IPS-18a (cell line): ENCODE data around the gene SLC35E2B.
A peak's percentile ranks its signal among the peaks of the same experiment; 100 is the strongest.

ENCODE experiments used
- H3K27ac ChIP-seq: one replicate; pipeline ENCODE4 v1.5.1; 2013; ENCODE audit warnings: low read length
- H3K27me3 ChIP-seq: one replicate; pipeline ENCODE4 v1.6.1; 2013; ENCODE audit warnings: mild to moderate bottlenecking, low read length; ENCODE audit not compliant: control insufficient read depth, insufficient read depth
- H3K36me3 ChIP-seq: one replicate; pipeline ENCODE4 v1.6.1; 2013; ENCODE audit warnings: low read depth, low read length; ENCODE audit not compliant: control insufficient read depth
- H3K4me1 ChIP-seq: one replicate; pipeline ENCODE4 v1.6.1; 2013; ENCODE audit warnings: low read depth, low read length; ENCODE audit not compliant: control insufficient read depth
- H3K4me3 ChIP-seq: one replicate; pipeline ENCODE4 v1.5.1; 2013; ENCODE audit warnings: low read length
- H3K9ac ChIP-seq: one replicate; pipeline ENCODE4 v1.6.1; 2013; ENCODE audit warnings: mild to moderate bottlenecking, low read length, moderate library complexity
- H3K9me3 ChIP-seq: one replicate; pipeline ENCODE4 v1.6.1; 2013; ENCODE audit warnings: low read depth, low read length; ENCODE audit not compliant: control insufficient read depth

SLC35E2B gene

DNA sequence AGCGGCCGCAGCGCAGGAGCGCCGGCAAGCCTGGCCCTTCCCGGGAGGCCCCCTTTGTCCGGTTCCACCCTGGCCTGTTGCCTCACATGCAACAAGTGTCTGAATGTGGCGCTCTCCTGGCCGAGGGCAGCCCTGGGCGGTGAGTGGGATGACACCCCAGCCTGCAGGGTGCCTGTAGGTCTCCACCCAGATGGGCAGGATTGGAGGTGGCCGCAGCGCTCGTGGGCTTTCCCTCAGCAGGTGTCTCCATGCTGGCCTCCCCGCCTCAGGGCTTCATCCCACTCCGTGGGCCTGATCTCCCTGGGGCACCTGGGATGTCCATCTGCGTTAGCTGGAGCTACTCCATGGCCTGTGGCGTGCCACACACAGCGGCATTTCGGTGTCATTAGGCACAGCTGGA is 75.8 kb downstream of the SLC35E2B start:
- no peak overlapping the region for H3K27ac ChIP-seq
- no peaks in the 10 kb centered on the region for H3K27me3 ChIP-seq
- no peaks in the 10 kb centered on the region for H3K9me3 ChIP-seq
- H3K9ac ChIP-seq, result no peak overlapping the region
- H3K4me3 ChIP-seq, result peak overlapping the region; percentile 87
- peaks cover 4% of the 10 kb centered on the region for H3K4me1 ChIP-seq
- H3K36me3 ChIP-seq, result no peaks in the 10 kb centered on the region

DNA sequence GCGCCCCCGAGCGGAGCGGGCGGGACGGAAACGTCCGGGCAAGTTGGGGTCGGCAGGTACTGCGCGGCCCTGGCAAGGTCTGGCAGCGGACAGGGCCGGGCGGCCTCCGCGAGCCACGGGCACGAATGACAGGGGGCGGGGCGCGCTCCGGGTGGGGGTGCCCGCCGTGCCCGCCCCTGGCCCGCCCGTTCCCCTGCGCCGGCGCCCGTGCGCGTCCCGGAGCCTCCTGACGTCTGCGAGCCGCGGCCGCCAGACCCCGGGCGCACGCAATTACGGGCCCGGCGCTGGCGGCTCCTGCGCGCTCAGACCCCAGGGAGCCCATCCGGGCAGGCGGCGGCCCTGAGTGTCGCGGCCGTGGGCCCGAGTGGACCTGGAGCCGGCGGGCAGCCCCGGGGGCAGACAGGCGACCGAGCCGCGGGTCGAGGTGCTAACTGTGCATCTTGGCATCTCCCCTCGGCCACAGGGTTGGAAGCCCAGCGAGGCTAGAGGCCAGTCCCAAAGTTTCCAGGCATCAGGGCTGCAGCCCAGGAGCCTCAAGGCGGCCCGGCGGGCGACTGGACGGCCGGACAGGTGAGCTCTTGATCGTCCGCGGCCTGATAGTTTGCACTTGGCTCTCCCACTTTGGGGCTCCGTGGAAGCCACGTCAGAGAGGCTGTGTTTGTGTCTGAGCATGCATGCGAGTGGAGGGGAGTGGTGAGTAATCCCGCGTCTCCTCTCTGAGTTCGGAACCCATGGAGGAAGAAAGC is 76.4 kb downstream of the SLC35E2B start:
- H3K27ac ChIP-seq, result no peak overlapping the region
- no peaks in the 10 kb centered on the region for H3K9me3 ChIP-seq
- peak overlapping the region; percentile 94 for H3K9ac ChIP-seq
- H3K4me1 ChIP-seq, result peaks cover 4% of the 10 kb centered on the region
- no peaks in the 10 kb centered on the region for H3K36me3 ChIP-seq
- peak overlapping the region; percentile 87 for H3K4me3 ChIP-seq
- no peaks in the 10 kb centered on the region for H3K27me3 ChIP-seq

DNA sequence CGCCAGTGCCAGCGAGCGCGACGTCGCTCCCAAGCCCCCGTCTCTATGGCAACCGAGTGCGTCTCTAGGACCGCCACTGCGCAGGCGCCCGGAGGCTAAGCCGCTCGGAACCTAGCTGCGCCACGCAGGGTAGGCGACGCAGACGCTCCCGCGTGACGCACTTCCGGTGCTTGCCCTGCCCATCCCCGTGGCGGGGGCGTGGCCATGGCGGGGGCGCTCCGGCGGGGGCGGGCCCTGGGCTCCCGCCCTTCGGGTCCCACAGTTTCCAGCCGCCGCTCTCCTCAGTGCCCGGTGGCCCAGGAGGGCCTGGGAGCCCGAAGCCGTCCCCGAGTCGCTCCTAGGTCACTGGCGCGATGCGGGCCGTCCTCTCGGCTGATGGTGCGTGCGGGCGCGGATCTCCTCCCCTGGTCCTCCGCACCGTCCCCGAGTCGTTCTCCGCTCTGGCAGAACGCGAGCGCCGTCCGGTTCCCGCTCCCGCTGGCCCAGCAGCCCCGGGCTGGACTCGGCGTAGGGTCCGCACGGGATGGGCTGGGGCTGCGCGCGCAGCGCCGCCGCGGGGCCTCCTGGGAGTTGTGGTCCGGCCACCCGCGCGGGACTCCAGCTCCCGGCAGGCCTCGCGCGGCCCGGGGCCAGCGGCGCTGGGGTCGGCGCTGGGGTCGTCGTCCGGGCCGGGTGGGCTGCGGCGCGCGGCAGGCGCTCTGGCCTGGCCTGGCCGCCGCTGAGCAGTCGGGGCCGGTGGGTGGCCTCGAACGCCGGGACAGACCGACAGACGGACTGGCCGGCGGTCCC is 77.1 kb downstream of the SLC35E2B start, which contains the start of gene MIB2:
Gene MIB2 (plus strand): TSS at position 245 of the 789 bp plus-strand sequence. CDS start 7,953 bp downstream, outside the sequence.
- Histone ChIP-seq H3K4me3 (peak within 1 kb of the TSS; percentile 87), H3K4me1 (peaks cover 4% of the 10 kb centered on the region), H3K27ac (peak within 1 kb of the TSS; percentile 85), H3K9me3 (no peaks in the 10 kb centered on the region), H3K27me3 (no peaks in the 10 kb centered on the region), H3K9ac (peak within 1 kb of the TSS; percentile 94), H3K36me3 (no peaks in the 10 kb centered on the region)

DNA sequence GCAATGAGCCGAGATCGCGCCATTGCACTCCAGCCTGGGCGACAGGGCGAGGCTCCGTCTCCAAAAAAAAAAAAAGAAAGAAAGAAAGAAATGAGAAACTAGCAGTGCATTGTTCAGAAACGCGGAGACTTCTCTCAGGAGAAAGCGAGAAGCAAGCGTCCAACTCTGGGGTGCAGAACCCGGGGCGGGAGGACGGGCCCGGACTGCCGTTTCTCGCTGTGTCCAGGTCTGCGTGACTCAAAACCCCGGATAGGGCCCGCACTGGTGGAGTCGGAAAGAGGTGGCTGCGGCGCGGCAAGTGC is 77.7 kb downstream of the SLC35E2B start:
- Histone ChIP-seq H3K4me1 (peaks cover 4% of the 10 kb centered on the region), H3K4me3 (peak overlapping the region; percentile 87), H3K9me3 (no peaks in the 10 kb centered on the region), H3K27me3 (no peaks in the 10 kb centered on the region), H3K27ac (no peak overlapping the region), H3K36me3 (no peaks in the 10 kb centered on the region), H3K9ac (peak overlapping the region; percentile 94)

- Histone ChIP-seq H3K4me3 (peak overlapping the region; percentile 87), H3K9me3 (no peaks in the 10 kb centered on the region), H3K4me1 (peaks cover 4% of the 10 kb centered on the region), H3K27ac (no peak overlapping the region), H3K9ac (peak overlapping the region; percentile 94), H3K27me3 (no peaks in the 10 kb centered on the region), H3K36me3 (no peaks in the 10 kb centered on the region)
Observed at GRCh38 chr1:1614204-1614953, 78.2 kb downstream of the SLC35E2B start.

DNA sequence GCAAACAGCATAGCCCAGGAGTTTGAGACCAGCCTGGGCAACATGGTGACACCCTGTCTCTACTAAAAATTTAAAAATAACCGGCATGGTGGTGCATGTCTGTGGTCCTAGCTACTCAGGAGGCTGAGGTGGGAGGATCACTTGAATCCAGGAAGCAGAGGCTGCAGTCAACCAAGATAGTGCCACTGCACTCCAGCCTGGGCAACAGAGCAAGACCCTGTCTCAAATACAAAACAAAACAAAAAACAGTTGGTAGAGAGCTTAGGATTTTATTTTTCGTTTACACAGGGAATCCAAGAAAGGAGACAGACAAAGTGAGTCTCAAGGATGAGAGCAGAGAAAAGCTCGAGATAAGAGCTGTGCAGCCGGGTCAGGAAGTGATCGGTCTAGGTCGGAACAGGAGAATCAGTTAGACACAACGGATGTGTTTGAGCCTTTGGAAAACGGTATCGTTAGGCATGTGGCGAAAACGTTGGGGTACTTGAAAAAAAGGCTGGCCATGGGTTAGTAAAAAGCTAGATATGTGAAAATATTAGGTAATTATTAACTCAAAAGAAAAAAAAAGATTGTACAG is 79.0 kb downstream of the SLC35E2B start:
- Histone ChIP-seq H3K9me3 (no peaks in the 10 kb centered on the region), H3K27me3 (no peaks in the 10 kb centered on the region), H3K4me1 (peaks cover 4% of the 10 kb centered on the region), H3K9ac (no peak overlapping the region), H3K27ac (no peak overlapping the region), H3K36me3 (no peaks in the 10 kb centered on the region), H3K4me3 (no peak overlapping the region)

DNA sequence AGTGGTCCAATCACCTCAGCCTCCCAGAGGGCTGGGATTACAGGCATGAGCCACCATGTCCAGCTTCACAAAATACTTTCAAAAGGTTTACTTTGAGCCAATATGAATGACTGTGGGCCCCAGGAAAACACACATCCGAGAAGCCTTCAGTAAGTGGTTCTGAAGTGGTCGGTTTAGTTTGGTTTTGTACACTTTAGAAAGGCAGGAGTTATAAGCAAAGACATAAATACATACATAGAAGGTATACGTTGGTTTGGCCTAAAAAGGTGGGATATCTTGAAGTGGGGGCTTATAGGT is 80.5 kb downstream of the SLC35E2B start:
- no peak overlapping the region for H3K4me3 ChIP-seq
- peaks cover 4% of the 10 kb centered on the region for H3K4me1 ChIP-seq
- no peaks in the 10 kb centered on the region for H3K27me3 ChIP-seq
- no peaks in the 10 kb centered on the region for H3K9me3 ChIP-seq
- no peak overlapping the region for H3K9ac ChIP-seq
- H3K27ac ChIP-seq, result no peak overlapping the region
- no peaks in the 10 kb centered on the region for H3K36me3 ChIP-seq

DNA sequence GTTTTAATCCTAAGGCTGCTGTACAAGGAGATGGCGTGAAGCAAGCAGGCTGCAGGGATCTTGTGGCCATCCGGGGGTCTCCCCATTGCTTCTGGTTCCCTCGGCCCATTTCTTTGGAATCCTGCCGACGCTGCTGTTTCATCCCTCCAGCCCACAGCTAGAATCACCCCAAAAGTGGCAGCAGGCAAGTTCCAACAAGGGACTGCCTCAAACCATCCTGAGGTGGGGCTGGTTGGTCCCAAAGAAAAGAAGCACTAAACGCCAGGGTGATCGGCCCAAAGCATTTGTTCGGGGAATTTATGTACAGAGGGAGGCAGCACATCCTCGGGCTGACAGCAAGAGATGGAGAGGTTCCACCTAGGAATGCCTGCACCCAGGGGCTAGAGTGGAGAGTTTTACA is 81.8 kb downstream of the SLC35E2B start:
- H3K4me1 ChIP-seq, result peaks cover 4% of the 10 kb centered on the region
- no peak overlapping the region for H3K4me3 ChIP-seq
- no peak overlapping the region for H3K27ac ChIP-seq
- no peaks in the 10 kb centered on the region for H3K9me3 ChIP-seq
- no peaks in the 10 kb centered on the region for H3K27me3 ChIP-seq
- H3K36me3 ChIP-seq, result no peaks in the 10 kb centered on the region
- no peak overlapping the region for H3K9ac ChIP-seq

GRCh38 chr1:1609822-1610485 is 82.6 kb downstream of the SLC35E2B start:
- H3K4me1 ChIP-seq, result peaks cover 4% of the 10 kb centered on the region

More at GRCh38 chr1:1609822-1610485, 82.6 kb downstream of the SLC35E2B start:
- H3K9me3 ChIP-seq, result no peaks in the 10 kb centered on the region
- H3K4me3 ChIP-seq, result no peak overlapping the region
- H3K36me3 ChIP-seq, result no peaks in the 10 kb centered on the region
- H3K9ac ChIP-seq, result no peak overlapping the region
- no peak overlapping the region for H3K27ac ChIP-seq
- no peaks in the 10 kb centered on the region for H3K27me3 ChIP-seq
